Measurements from ENCODE around the gene TUBB4B. TPM values are rescaled to one million over a fixed set of nuclear protein-coding genes. Genes with fewer than 3 reads are reported as not detected.

The TUBB4B gene
- total and polyA plus RNA-seq, 3 donors from 2014 or later, result 856 to 1,777 (median 940) TPM

DNA sequence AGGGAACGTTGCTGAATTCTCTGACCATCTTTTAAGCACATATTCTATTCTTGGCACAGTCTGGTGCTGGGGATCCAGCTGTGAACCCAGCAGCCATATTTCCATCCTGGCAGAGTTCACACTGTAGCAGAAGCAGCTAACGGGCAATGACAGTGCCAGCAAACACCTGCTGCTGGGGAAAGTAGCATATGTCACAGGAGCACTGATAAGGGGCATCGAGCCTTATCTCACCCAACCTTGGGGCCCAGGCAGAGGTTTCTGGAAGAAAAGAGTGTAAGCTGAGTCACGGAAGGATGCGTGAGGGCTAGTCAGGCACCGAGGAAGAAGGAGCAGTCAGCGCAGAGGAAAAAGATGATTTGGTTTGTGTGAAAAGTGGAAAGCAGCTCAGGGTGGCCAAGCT is 34.5 kb upstream of the TUBB4B start:
- Histone ChIP-seq H3K4me1 (peaks cover 27% of the 10 kb centered on the region), H3K27ac (no peak overlapping the region), H3K4me3 (no peak overlapping the region), H3K27me3 (no peaks in the 10 kb centered on the region), H3K36me3 (ENCODE audit: low read depth, missing control alignments) (no peaks in the 10 kb centered on the region), H3K9me3 (no peaks in the 10 kb centered on the region)
- no peak for DNase-seq
- intact Hi-C loops (cut with DNase I; ENCODE audit: low total_unique reads), result no loop called here
- no peak for TF ChIP-seq POLR2A (IDR thresholded peaks at IDR 0.05)
- TF ChIP-seq, protein P1, sequence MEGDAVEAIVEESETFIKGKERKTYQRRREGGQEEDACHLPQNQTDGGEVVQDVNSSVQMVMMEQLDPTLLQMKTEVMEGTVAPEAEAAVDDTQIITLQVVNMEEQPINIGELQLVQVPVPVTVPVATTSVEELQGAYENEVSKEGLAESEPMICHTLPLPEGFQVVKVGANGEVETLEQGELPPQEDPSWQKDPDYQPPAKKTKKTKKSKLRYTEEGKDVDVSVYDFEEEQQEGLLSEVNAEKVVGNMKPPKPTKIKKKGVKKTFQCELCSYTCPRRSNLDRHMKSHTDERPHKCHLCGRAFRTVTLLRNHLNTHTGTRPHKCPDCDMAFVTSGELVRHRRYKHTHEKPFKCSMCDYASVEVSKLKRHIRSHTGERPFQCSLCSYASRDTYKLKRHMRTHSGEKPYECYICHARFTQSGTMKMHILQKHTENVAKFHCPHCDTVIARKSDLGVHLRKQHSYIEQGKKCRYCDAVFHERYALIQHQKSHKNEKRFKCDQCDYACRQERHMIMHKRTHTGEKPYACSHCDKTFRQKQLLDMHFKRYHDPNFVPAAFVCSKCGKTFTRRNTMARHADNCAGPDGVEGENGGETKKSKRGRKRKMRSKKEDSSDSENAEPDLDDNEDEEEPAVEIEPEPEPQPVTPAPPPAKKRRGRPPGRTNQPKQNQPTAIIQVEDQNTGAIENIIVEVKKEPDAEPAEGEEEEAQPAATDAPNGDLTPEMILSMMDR (IDR thresholded peaks at IDR 0.05), result no peak
- 67 to 72% methylated on average over 7 of the region's 7 CpGs for WGBS, 2 donors

GRCh38 chr9:137211532-137211931 is 29.6 kb upstream of the TUBB4B start:
- intact Hi-C loops (cut with DNase I; ENCODE audit: low total_unique reads), result no loop called here
- TF ChIP-seq, protein P1 (IDR thresholded peaks at IDR 0.05), result no peak
- TF ChIP-seq POLR2A (IDR thresholded peaks at IDR 0.05), result no peak
- 80 to 82% methylated on average over 13 of the region's 13 CpGs for WGBS, 2 donors
- peaks cover 11% of the 10 kb centered on the region for H3K4me1 ChIP-seq
- no peaks in the 10 kb centered on the region for H3K9me3 ChIP-seq
- no peak for DNase-seq
- no peaks in the 10 kb centered on the region for H3K27me3 ChIP-seq
- no peaks in the 10 kb centered on the region for H3K36me3 ChIP-seq (ENCODE audit: low read depth, missing control alignments)
- no peak overlapping the region for H3K4me3 ChIP-seq
- no peak overlapping the region for H3K27ac ChIP-seq

DNA sequence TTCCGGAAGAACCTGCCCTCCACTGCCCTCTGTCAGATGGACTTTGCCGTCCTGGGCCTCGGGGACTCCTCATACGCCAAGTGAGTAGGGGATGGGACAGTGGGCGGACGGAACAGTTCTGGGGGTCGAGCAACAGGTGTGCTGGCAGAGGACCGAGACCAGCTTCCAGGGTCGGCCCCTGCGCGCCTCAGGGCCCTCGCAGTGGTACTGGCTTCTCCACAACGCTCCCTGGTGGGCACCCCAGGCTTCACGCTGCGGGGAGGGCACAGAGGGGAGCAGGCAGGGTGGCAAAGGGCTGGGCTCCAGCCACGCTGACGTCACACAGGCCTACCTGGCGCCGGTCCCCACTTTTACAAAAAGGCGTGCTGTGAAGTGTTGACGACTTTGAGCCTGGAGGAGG is 28.6 kb upstream of the TUBB4B start:
- Histone ChIP-seq H3K4me3 (no peak overlapping the region), H3K9me3 (no peaks in the 10 kb centered on the region), H3K4me1 (peaks cover 9% of the 10 kb centered on the region), H3K27ac (no peak overlapping the region), H3K27me3 (no peaks in the 10 kb centered on the region), H3K36me3 (ENCODE audit: low read depth, missing control alignments) (no peaks in the 10 kb centered on the region)
- intact Hi-C loops (cut with DNase I; ENCODE audit: low total_unique reads), result no loop called here
- TF ChIP-seq POLR2A (IDR thresholded peaks at IDR 0.05), result no peak
- TF ChIP-seq, protein P1 (IDR thresholded peaks at IDR 0.05), result no peak
- 80 to 88% methylated on average over 2 to 21 of the region's 21 CpGs for WGBS, 2 donors
- DNase-seq, result no peak

GRCh38 chr9:137213160-137214060 is 27.7 kb upstream of the TUBB4B start:
- H3K27ac ChIP-seq, result no peak overlapping the region
- TF ChIP-seq, protein P1 (IDR thresholded peaks at IDR 0.05), result no peak
- no peak for TF ChIP-seq POLR2A (IDR thresholded peaks at IDR 0.05)
- no peak for DNase-seq
- H3K9me3 ChIP-seq, result no peaks in the 10 kb centered on the region
- no peak overlapping the region for H3K4me3 ChIP-seq
- no peaks in the 10 kb centered on the region for H3K27me3 ChIP-seq
- intact Hi-C loops (cut with DNase I; ENCODE audit: low total_unique reads), result no loop called here
- H3K36me3 ChIP-seq (ENCODE audit: low read depth, missing control alignments), result no peaks in the 10 kb centered on the region
- H3K4me1 ChIP-seq, result peaks cover 9% of the 10 kb centered on the region
- 90 to 94% methylated on average over 21 to 32 of the region's 49 CpGs for WGBS, 2 donors
